Activated naive CD8-positive, alpha-beta T cell treated with anti-CD3 and anti-CD28 coated beads, Interleukin-2, amount 50 U/mL, for 16 hours (primary cell): ENCODE data around the gene CFDP1.
A peak's percentile ranks its signal among the peaks of the same experiment; 100 is the strongest.

ENCODE experiments used
- DNase-seq: peaks from one replicate; pipeline ENCODE4 v3.0.0-alpha.2; 2020; ENCODE audit warnings: low read depth, low spot score

CFDP1 gene

GRCh38 chr16:75319513-75320411 lies 113.5 kb downstream of the CFDP1 start:
- DNase-seq = no peak

GRCh38 chr16:75318737-75319136 lies 114.6 kb downstream of the CFDP1 start:
- no peak for DNase-seq

GRCh38 chr16:75317532-75317931 lies 115.8 kb downstream of the CFDP1 start:
- DNase-seq = no peak

- no peak for DNase-seq
Measured at GRCh38 chr16:75317101-75317522, 116.2 kb downstream of the CFDP1 start.

- no peak for DNase-seq
Measured at GRCh38 chr16:75315539-75316306, 117.6 kb downstream of the CFDP1 start.

- DNase-seq = no peak
Measured at GRCh38 chr16:75312875-75313274, 120.4 kb downstream of the CFDP1 start.

GRCh38 chr16:75311383-75311938 lies 121.8 kb downstream of the CFDP1 start:
- no peak for DNase-seq

GRCh38 chr16:75310541-75310940 lies 122.8 kb downstream of the CFDP1 start:
- no peak for DNase-seq

GRCh38 chr16:75309899-75310430 lies 123.3 kb downstream of the CFDP1 start:
- DNase-seq = no peak

- DNase-seq = no peak
Measured at GRCh38 chr16:75309156-75309555, 124.1 kb downstream of the CFDP1 start.

GRCh38 chr16:75308011-75308410 lies 125.3 kb downstream of the CFDP1 start:
- DNase-seq = no peak

GRCh38 chr16:75307506-75307905 lies 125.8 kb downstream of the CFDP1 start:
- DNase-seq = no peak

- DNase-seq = no peak
Measured at GRCh38 chr16:75306099-75306762, 127.1 kb downstream of the CFDP1 start.

GRCh38 chr16:75305364-75306098 lies 127.8 kb downstream of the CFDP1 start:
- peak; percentile 20 for DNase-seq

GRCh38 chr16:75304521-75305363 lies 128.6 kb downstream of the CFDP1 start:
- no peak for DNase-seq

GRCh38 chr16:75301804-75302203 lies 131.5 kb downstream of the CFDP1 start:
- no peak for DNase-seq

GRCh38 chr16:75298267-75298666 lies 135.0 kb downstream of the CFDP1 start:
- no peak for DNase-seq

- DNase-seq = no peak
Measured at GRCh38 chr16:75296606-75297005, 136.7 kb downstream of the CFDP1 start.

GRCh38 chr16:75294773-75295459 lies 138.4 kb downstream of the CFDP1 start:
- DNase-seq = no peak
